HCT116 (cell line): ENCODE results near the gene VTI1A. TPM values are rescaled to one million over a fixed set of nuclear protein-coding genes. Genes with fewer than 3 reads are reported as not detected.

Source experiments
- ATAC-seq: fragments of 200-7000 bp; cut with Tn5 transposase; 2 replicates; pipeline ENCODE4 v1.9.1; 2020; ENCODE audit warnings: mild to moderate bottlenecking, moderate library complexity
- BruUV-seq: library from RNA; stranded (reverse); fragments of 400-500 nt; replicated peaks from 2 replicates; lab custom pipeline; 2021; lab: Mats Ljungman, UMichigan
- CTCF ChIA-PET: fragments of 300-600 bp; sonication (Branson Sonifier 250); formaldehyde crosslinking; loops from one replicate; lab custom pipeline; 2021; ENCODE audit warnings: antibody characterized with exemption; lab: Charles Lee
- POLR2A ChIA-PET: fragments of 300-600, 350-600 bp; sonication (Branson Sonifier 250); formaldehyde crosslinking; loops from one replicate; lab custom pipeline; 2021; ENCODE audit warnings: antibody characterized with exemption; lab: Charles Lee
- RAD21 ChIA-PET, 2 experiments: fragments of 300-600 bp; sonication (Branson Sonifier 250); formaldehyde crosslinking; loops; one replicate each; lab custom pipeline; 2023; ENCODE audit warnings: low total read pairs in 2 of 2; ENCODE audit not compliant: uncharacterized antibody in 2 of 2, unreplicated experiment in 2 of 2, low non-redundant PET in 1 of 2; lab: Charles Lee
- DNase-seq: peaks from one replicate; pipeline ENCODE4 v3.0.0-alpha.2; 2010; ENCODE audit warnings: low read depth, low spot score
- H2AFZ ChIP-seq: fragments of 200-600 bp; shearing (Covaris generic), sonication (generic); 2 replicates; pipeline ENCODE4 v1.6.1; 2017; ENCODE audit warnings: low read depth, mixed run types, mixed read lengths, antibody characterized with exemption, low read length; ENCODE audit not compliant: poor library complexity, severe bottlenecking
- H3K27ac ChIP-seq: 2 replicates; pipeline ENCODE4 v1.5.1; 2012; ENCODE audit warnings: low read depth, low read length
- H3K27me3 ChIP-seq: fragments of 200-600 bp; sonication (generic); 2 replicates; pipeline ENCODE4 v1.6.1; 2016; ENCODE audit warnings: mixed run types, low read length, mixed read lengths; ENCODE audit not compliant: insufficient read depth
- H3K36me3 ChIP-seq, 2 experiments: fragments of 200-500 bp in 1 of 2; fragments of 200-600 bp in 1 of 2; sonication (Bioruptor generic) in 1 of 2; sonication (generic) in 1 of 2; 2 replicates each; pipeline versions ENCODE4 v1.5.1 to v1.6.1; 2014 to 2016; ENCODE audit warnings: low read length in 2 of 2, inconsistent platforms in 1 of 2, mixed read lengths in 1 of 2, mixed run types in 1 of 2; ENCODE audit not compliant: insufficient read depth in 2 of 2, control insufficient read depth in 1 of 2
- H3K4me1 ChIP-seq, 2 experiments: fragments of 200-600 bp in 1 of 2; sonication (generic) in 1 of 2; 2 replicates each; pipeline versions ENCODE4 v1.5.1 to v1.6.1; 2012 to 2017; ENCODE audit warnings: low read length in 2 of 2, inconsistent platforms in 1 of 2, mild to moderate bottlenecking in 1 of 2, mixed read lengths in 1 of 2, mixed run types in 1 of 2, moderate library complexity in 1 of 2; ENCODE audit not compliant: insufficient read depth in 2 of 2, control insufficient read depth in 1 of 2
- H3K4me2 ChIP-seq: fragments of 200-600 bp; sonication (generic); 2 replicates; pipeline ENCODE4 v1.6.1; 2017; ENCODE audit warnings: mixed run types, low read length, mixed read lengths
- H3K4me3 ChIP-seq, 2 experiments: fragments of 200-600 bp in 1 of 2; sonication (generic) in 1 of 2; replicated peaks in 1 of 2; 2 replicates each; pipeline ENCODE4 v1.5.1; 2011 to 2016; ENCODE audit warnings: low read length in 2 of 2, control low read depth in 1 of 2, low read depth in 1 of 2, mild to moderate bottlenecking in 1 of 2, mixed read lengths in 1 of 2, mixed run types in 1 of 2
- H3K79me2 ChIP-seq: fragments of 200-600 bp; sonication (generic); 2 replicates; pipeline ENCODE4 v1.6.1; 2017; ENCODE audit warnings: mild to moderate bottlenecking, mixed run types, low read length, moderate library complexity, mixed read lengths; ENCODE audit not compliant: insufficient read depth
- H3K9ac ChIP-seq: fragments of 200-600 bp; sonication (generic); 2 replicates; pipeline ENCODE4 v1.6.1; 2016; ENCODE audit warnings: low read length, mixed read lengths
- H3K9me2 ChIP-seq: fragments of 200-600 bp; sonication (generic), shearing (Covaris generic); 2 replicates; pipeline ENCODE4 v1.6.1; 2017; ENCODE audit warnings: mixed run types, mild to moderate bottlenecking, moderate library complexity; ENCODE audit not compliant: insufficient read depth
- H3K9me3 ChIP-seq, 2 experiments: fragments of 200-500 bp in 1 of 2; fragments of 200-600 bp in 1 of 2; sonication (Bioruptor generic) in 1 of 2; sonication (generic) in 1 of 2; 2 replicates each; pipeline ENCODE4 v1.6.1; 2014 to 2017; ENCODE audit warnings: low read length in 2 of 2, mixed read lengths in 2 of 2, inconsistent platforms in 1 of 2, low read depth in 1 of 2, mild to moderate bottlenecking in 1 of 2, mixed run types in 1 of 2, moderate library complexity in 1 of 2; ENCODE audit not compliant: control insufficient read depth in 1 of 2, insufficient read depth in 1 of 2
- H4K20me1 ChIP-seq: fragments of 200-600 bp; sonication (generic), shearing (Covaris generic); 2 replicates; pipeline ENCODE4 v1.6.1; 2017; ENCODE audit warnings: mixed run types, mild to moderate bottlenecking, moderate library complexity; ENCODE audit not compliant: insufficient read depth
- EGR1 ChIP-seq: IDR thresholded peaks from 2 replicates; pipeline ENCODE4 v1.6.1; 2012; ENCODE audit warnings: low read depth
- JUND ChIP-seq: IDR thresholded peaks from 2 replicates; pipeline ENCODE4 v1.6.1; 2012
- POLR2A ChIP-seq: IDR thresholded peaks from 2 replicates; pipeline ENCODE4 v1.7.0; 2011; ENCODE audit warnings: borderline replicate concordance; ENCODE audit not compliant: insufficient read depth, insufficient read length; ENCODE audit errors: extremely low read depth
- POLR2AphosphoS5 ChIP-seq: IDR thresholded peaks from 2 replicates; pipeline ENCODE4 v1.6.1; 2011; ENCODE audit warnings: mild to moderate bottlenecking, low read depth, low read length, moderate library complexity
- REST ChIP-seq: IDR thresholded peaks from 2 replicates; pipeline ENCODE4 v1.6.1; 2012; ENCODE audit warnings: low read depth
- SRF ChIP-seq: IDR thresholded peaks from 2 replicates; pipeline ENCODE4 v1.6.1; 2012; ENCODE audit warnings: low read depth
- ZBTB33 ChIP-seq: IDR thresholded peaks from 2 replicates; pipeline ENCODE4 v1.6.1; 2011; ENCODE audit warnings: mild to moderate bottlenecking, low read length, moderate library complexity; ENCODE audit not compliant: insufficient replicate concordance; ENCODE audit errors: extremely low read depth
- ZFX ChIP-seq: fragments of 450-650 bp; IDR thresholded peaks from 2 replicates; pipeline ENCODE4 v1.6.1; 2017
- intact Hi-C: fragments of 100-400 bp; cut with micrococcal nuclease; formaldehyde crosslinking; loops from 2 replicates; pipeline ENCODE4 v1.10.0; 2022
- total RNA-seq: library from RNA; stranded (reverse); gene quantifications from one replicate; pipeline ENCODE4 v1.2.1, GENCODE V29; 2021; ENCODE audit not compliant: unreplicated experiment

The VTI1A gene
- total RNA-seq, 1 experiment from 2014 or later = 80.7 TPM

- no peaks in the 10 kb centered on the region for H4K20me1 ChIP-seq
- H3K27ac ChIP-seq = no peak overlapping the region
- H3K4me3 ChIP-seq = no peak overlapping the region
- no peaks in the 10 kb centered on the region for H3K79me2 ChIP-seq
- ChIA-PET POLR2A (no interaction called here), RAD21 (no interaction called here), CTCF (no interaction called here)
- H3K36me3 ChIP-seq = peaks cover 0 to 15% of the 10 kb centered on the region in 2 experiments; a peak in 2 of 4 replicates
- TF ChIP-seq ZBTB33 (no peak), POLR2AphosphoS5 (no peak), POLR2A (no peak), JUND (no peak), SRF (no peak), EGR1 (no peak), REST (no peak), ZFX (no peak)
- no peak overlapping the region for H2AFZ ChIP-seq
- ATAC-seq (no peak), DNase-seq (no peak)
- no peaks in the 10 kb centered on the region for H3K27me3 ChIP-seq
- H3K9me2 ChIP-seq = no peaks in the 10 kb centered on the region
- intact Hi-C loops = no loop called here
- H3K4me1 ChIP-seq = no peaks in the 10 kb centered on the region
- no peaks in the 10 kb centered on the region for H3K9me3 ChIP-seq
- H3K4me2 ChIP-seq = no peak overlapping the region
- BruUV-seq = no TSS peak
- no peak overlapping the region for H3K9ac ChIP-seq
Observed at GRCh38 chr10:112677689-112678088, 230.7 kb downstream of the VTI1A start.
